Globus pallidus (tissue), 1 donor: Measurements from ENCODE around the gene POMP.
"Not testable (repeated sequence)": the region's sequence is repeated elsewhere in the genome, so short reads cannot be mapped to it uniquely, and the experiment has no call there.

ENCODE experiments used
- DNase-seq: peaks from one replicate; pipeline ENCODE4 v3.0.0-alpha.2; 2015; ENCODE audit warnings: low spot score

The POMP gene

DNA sequence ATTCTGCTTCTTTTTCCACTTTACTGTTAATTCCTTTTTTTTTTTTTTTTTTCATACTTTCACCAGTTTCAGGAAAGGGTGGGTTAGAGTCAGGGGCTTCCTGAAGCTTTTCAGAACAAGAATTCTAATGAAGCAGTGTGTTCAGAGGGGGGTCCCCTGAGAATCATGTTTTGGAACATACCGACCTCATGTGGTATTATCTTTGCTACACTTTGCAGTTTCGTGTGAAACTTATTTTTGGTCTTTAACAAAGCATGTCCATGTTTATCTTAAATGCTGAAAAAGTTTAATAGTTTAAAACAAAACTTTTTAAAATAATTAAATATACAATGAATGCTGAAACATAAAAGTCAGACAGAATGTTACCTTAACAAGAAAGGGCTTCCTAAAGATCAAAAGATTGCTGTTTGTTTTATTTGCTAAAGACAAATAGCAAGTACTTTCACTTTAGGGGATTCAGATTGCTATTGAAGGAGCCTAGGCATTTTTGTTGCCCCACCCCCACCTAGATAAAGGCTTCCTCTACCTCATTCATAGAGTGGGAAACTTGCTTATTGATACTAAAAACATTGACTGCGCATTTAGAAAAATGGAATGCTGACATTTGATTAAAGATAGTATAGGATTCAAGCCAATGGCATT, 21.1 kb upstream of the POMP start:
- DNase-seq: no peak

DNA sequence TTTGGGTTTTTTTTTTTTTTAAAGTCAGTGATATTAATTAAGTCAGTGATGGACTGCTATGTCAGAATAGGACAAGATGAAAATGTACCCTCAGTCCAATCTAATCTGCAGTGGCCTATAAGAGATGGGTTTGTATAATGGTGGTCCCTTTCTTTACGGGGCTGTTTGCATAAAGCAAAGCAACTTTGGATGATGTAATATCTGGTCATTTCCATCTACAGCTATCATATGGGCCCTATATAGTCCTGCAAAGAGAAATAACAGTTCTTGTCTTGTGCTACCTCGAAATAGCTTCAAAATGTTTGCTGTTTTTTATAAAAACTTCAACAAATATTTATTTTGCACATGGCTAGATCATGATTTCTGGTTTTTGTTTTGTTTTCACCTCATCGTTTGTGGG, 20.2 kb upstream of the POMP start:
- no peak for DNase-seq

DNA sequence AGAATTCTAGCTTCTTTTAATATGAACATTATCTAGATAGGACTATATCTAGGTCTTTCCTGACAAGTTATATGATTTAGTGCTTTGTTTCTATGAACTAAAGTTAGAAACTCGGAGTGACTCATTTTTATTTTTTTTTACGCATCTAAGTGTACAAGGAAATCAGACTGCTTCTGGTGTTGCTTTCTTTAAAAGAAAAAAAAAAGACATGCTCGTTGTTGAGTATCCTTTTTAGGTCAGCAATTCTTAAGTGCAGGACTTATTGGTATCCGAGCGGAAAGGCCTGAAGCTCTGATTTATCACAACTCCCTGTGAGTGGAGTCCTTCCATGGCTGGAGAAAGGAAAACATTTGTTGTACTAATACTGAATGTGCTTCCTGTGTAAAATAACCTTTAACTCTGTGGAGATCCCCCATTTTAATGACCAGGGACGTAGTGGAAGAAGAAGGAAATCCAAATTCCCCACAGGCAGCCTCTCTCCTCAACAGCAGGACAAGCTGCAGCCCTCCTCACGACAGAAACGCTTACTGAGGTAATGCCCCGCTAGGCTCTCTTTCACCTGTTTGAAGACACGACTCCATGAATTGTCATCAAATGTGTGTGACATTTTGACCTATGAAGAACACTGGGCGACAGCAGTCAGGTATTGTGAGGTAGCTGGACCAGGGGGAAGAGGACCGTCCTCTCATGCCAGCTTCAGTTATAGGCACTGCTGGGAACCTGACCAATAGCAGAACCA, 17.9 kb upstream of the POMP start:
- DNase-seq: no peak

DNA sequence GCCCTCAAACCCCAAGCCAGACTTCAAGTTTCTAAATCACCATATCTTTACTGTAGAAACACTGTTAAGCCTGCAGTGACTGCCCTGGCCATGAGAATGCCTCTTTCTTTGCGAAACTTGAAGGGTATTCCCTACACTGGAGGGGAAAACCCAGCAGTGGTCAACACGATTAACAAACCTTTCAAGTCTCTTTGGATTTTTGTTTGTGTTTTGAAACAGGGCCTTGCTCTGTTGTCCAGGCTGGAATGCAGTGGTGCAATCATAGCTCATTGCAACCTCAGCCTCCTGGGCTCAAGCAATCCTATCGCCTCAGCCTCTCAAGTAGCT, 17.4 kb upstream of the POMP start:
- DNase-seq: no peak

DNA sequence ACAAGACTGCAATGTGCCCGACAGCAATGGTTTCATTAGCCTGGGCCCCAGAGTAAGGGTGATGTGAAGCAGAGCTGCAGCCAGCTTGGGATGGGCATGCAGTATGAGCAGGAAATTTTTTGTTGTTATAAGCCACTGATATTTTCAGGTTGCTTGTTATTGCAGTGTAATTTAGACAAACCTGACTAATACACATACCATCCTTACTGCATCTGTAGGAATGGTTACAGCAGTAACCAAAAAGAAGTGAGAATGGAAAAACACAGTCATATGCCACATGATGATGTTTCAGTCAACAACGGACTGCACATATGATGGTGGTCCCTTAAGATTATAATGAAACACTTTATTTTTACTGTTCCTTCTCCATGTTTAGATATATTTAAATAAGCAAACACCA, 8.6 kb upstream of the POMP start:
- no peak for DNase-seq

DNA sequence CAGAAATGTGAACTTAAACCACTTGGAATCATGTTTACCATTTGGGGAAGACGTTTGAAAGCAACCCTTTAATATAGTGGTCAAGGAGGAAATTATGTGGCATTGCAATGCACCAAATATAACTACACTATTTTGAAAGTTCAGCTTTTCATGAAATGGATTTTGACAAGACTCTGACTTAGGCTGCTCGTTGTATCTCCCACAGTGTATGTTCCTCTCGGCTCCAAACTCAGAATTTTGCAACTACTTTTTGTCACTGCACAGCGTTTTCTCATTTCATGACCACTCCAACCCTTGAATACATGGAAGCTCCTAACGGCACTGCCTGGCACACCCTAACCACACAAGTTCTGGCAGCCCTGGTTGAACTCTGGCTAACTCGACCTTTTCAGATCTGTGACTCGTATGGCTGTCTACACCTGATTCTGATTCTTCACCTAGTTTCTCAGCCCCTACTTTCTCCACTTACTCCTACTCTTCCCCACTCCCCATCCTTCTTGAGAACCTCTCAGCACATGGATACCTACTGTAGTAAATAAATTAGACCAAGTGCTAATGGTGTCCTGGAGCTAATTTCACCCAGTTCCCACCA, 7.0 kb upstream of the POMP start:
- DNase-seq: no peak

DNA sequence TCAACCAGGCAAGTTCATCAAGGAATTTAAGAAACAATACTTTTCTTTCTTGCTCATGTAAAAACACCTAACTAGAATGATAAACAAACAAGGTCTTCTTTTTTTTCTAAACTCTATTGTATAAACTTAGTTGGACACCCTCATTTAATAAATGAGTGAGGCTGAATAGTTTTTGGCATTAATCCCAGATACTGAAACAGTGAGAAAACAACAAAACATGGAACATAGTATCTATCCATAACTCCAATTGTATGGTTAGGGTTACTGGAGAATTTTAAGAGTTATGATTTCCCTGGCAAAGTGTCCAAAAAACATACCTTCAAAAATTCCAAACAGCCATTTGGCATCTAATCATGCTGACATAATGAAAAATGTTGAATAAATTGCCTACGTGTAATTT, 5.8 kb upstream of the POMP start:
- no peak for DNase-seq

DNA sequence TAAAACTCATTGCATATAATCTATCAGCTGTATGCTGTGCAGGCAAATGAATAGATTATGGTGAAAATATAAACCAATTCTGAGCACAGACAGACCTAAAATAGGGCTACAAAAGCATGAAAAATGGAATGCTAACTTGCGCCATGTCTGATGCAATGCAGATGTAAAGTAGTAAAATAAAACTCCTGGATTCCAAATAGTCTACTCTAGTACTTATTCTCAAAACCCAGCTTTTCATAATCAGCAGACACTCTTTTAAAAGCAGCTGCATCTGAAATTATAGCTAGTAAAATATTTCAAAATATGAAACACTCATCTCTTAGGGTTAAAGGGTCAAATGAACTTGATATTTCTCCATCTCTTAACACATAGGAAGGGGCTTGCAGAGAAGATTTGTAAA, 4.7 kb upstream of the POMP start:
- no peak for DNase-seq

DNA sequence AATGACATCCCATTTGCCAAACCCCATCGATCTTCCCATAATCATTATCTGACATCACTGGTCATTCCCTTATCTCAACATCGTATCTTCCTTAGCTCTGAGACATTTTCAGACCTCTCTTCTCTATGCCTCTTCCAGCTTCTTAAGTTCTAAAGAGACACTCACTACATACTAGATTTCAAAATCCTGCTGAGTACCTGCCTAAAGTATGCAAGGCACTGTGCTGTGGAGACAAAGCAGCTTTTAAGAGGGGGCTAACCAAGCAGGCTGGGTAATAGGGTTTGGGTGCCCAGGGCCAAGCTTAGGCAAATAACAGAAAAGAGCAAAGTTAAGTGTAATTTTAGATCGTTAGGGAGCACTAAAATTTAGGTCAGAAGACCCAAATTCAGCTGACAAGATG, 3.4 kb upstream of the POMP start:
- DNase-seq: no peak

DNA sequence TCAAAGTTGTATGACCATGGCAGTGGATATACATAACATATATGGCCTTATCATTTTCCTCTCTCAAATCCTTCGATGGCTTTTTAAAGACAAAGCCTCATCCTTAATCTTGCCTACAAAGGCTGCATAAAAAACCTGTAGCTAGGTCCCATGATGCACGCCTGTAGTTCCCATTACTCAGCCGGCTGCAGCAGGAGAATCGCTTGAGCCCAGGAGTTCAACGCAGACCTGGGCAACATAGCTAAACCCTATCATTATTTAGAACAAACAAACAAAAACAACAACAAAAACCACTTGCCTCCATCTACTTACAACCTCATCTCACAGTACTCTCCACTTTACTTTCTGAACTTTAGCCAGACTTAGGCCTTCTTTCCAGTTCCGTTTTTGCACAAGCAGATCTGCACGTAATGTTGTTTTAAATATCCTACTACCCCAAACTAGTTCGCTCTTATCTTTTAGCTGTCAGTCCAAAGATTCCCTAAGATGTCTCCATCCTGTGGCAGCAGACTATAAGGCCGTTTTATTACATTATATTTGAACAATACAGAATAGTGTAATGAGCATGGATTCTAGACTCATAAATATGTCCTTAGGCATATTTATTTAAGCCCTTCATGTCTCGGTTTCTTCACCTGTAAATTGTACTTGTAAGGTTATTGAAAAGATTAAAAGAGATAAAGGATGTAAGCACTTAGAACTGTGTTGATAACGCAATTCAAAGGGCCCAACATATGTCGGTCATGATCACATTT, 969 bp upstream of the POMP start:
- DNase-seq: peak; percentile 35

DNA sequence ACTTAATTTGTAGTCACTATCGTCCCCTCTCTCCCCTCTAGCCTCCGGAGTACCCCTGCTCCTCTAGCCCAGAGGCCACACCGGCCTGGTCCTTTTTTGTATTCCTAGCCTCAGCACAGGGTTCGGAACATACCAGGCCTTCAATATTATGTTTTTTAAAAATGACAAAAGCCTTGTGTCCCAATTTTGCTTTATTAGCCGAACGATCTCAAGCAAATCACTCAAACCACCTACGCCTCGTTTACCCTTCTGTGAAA, 463 bp upstream of the POMP start:
- peak; percentile 10 for DNase-seq

DNA sequence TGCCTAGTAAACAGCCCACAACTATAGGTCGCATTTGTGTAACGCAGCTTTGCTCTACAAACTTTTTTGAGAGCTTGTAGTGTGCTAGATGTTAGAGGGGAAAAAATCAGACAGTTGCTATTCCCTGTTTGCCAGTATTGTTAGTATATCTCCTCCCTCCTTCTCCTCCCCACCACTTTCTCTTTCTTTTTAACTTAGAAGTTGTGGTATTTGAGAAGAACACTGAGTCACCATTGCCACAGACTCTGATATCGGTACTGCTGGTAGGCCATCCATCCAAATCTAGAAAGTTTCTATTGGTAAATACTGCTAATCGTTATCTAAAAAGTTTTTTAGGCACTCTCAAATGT, 666 bp downstream of the POMP start:
- no peak for DNase-seq

DNA sequence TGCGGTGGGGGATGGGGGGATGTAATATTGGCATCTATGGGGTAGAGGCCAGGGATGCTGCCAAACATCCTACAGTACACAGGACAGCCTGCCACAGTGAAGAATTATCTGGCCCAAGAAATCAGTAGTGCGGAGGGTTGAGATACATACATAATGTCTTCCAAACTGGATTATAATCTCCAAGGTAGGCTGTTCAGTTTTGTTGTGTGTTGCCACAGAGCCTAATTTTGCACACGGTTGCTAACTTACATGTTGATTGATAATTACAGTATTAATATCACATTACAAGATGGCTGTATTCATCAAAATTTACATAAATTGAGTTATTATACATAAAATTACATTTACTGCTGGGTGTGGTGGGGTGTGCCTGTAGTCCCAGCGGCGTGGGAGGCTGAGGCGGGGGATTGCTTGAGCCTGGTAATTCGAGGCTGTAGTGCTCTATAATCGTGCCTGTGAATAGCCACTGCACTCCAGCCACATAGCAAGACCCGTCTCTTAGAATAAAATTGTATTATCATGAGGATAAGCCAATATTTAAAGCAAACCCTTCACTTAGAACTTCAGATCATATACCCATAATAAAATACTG, 8.1 kb downstream of the POMP start:
- DNase-seq: no peak

DNA sequence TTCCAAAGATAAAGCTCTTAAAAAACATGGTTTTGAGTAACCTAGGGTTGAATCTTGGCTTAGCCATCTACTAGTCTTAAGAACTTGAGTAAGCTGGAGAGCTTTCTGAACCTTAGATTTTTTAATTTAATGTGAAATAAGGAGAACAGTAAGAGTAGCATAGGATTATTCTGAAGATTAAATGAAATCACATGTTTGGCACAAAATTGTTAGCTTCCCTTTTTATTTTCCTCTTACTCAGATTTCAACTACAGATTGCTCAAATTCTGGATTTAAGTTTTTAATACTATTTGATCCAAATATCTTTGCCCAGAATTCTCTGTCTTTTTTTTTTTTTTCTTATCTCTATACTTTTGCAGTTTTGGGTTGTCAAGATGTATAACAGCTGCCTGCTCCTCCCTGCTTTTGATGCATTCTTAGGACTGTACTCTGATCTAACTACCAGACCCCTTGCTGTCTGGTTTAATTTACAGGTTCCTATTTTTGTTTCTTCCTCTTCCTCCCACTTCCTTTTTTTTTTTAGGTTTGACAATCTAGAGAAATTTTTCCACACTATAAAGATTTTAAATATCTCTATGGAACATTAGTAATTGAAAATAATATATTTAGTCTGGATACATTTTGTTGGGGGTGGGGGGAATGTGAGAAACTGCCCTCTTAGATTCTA, 12.3 kb downstream of the POMP start:
- no peak for DNase-seq

DNA sequence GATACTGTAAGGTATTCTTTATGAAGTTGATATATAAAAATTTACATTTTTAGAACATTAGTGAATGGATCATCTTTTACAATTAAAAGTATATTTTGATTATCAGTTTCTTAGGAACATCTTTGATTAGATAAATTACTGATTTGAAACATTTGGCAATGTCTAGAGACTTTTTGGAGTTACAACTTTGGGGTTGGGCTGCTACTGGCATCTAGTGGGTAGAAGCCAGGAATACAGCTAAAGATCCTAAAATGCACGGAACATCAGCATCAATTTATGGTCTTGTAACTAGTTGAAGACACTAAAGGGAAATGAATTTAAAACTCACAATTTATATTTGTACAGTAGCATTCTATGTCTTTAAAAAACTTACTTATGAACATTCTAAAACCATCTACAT, 19.9 kb downstream of the POMP start:
- no peak for DNase-seq

DNA sequence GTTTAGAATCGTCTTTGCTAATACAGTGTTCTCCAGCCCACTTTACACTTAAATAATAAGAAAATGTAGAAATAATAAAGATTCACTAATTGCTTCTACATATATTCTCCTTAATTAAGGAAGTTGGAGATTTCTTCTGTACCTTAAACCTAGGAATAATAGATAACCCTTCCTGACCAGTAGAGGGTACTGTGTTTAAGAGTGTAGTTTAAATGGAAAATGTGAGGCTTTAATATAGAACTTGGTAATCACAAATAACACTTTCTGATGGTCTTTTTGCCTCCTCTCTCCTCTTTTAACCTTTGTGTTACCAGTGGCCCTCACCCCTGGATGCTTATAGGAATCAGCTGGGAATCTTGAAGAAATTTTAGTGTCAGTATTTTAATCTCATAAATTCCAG, 20.7 kb downstream of the POMP start:
- no peak for DNase-seq

DNA sequence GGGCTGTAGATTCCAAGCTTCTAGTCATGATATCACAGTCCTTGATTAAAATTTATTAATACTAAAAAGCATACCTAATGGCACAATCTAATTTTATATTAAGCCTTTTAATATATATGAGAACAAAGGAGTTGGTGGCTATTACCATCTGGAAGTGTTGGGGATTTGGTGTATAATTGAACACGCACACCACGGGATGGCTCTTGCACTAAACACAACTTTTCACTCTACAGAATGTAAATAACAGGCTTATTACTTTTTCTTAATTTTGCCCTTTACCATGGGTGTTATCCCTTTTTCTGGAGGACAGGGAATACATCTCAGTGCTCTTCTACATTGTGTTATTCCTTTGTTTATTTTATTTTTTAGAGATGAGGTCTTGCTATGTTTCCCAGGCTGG, 21.6 kb downstream of the POMP start:
- no peak for DNase-seq

DNA sequence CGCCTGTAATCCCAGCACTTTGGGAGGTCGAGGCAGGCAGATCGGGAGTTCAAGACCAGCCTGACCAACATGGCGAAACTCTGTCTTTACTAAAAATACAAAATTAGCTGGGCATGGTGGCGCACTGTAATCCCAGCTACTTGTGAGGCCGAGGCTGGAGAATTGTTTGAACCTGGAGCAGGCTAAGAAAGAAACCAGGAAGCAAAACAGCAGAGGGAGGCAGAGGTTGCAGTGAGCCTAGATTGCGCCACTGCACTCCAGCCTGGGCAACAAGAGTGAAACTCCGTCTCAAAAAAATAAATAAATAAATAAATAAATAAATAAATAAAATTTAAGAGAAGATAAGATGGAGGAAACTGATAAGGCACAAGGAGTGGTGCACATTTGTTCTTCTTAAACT, 24.2 kb downstream of the POMP start:
- not testable (repeated sequence) for DNase-seq

DNA sequence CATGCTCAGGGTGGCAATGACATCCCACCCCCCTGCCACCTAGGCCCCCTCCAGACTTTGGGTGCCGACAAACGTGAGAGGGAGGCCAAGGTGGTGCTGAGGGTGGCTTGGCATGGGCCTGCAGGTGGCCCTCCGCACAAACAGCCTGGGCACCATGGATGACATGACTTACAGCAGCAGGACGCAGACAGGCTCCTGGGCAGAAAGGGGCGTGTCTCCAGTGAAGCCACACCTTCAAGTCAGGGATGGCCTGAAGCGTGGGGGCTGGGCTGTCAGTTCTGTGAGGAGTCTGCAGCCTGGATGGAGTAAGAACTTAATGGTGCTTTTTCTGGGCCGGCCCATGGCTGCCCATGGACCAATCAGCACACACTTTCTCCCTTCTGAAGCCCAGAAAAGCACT, 25.3 kb downstream of the POMP start:
- DNase-seq: no peak

DNA sequence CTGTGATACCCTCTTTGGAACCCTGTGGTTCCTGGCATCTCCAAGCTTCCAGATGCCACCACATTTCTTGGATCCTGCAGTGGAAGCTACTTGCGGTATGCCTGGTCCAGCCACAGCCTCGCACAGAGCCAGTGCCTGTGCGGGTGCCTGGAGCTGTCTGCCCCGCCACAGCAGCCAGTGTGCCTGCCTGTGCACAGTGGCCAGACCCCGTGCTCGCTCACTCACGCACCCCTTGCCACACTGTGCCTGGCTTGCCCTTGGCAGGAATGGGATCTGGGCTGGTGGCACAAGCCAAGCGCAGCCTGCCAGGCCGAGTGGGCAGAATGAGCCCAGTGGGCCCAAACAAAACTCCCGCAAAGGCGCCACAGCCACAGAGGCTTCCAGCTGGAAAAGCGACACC, 26.2 kb downstream of the POMP start:
- DNase-seq: no peak

DNA sequence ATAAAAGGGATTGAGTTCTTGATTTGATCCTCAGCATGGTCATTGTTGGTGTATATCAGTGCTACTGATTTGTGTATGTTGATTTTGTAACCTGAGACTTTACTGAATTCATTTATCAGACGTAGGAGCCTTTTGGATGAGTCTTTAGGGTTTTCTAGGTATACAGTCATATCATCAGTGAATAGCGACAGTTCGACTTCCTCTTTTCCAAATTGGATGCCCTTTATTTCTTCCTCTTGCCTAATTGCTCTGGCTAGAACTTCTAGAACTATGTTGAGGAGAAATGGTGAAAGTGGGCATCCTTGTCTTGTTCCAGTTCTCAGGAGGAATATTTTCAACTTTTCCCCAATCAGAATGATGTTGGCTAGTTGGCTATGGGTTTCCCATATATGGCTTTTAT, 27.0 kb downstream of the POMP start:
- no peak for DNase-seq

DNA sequence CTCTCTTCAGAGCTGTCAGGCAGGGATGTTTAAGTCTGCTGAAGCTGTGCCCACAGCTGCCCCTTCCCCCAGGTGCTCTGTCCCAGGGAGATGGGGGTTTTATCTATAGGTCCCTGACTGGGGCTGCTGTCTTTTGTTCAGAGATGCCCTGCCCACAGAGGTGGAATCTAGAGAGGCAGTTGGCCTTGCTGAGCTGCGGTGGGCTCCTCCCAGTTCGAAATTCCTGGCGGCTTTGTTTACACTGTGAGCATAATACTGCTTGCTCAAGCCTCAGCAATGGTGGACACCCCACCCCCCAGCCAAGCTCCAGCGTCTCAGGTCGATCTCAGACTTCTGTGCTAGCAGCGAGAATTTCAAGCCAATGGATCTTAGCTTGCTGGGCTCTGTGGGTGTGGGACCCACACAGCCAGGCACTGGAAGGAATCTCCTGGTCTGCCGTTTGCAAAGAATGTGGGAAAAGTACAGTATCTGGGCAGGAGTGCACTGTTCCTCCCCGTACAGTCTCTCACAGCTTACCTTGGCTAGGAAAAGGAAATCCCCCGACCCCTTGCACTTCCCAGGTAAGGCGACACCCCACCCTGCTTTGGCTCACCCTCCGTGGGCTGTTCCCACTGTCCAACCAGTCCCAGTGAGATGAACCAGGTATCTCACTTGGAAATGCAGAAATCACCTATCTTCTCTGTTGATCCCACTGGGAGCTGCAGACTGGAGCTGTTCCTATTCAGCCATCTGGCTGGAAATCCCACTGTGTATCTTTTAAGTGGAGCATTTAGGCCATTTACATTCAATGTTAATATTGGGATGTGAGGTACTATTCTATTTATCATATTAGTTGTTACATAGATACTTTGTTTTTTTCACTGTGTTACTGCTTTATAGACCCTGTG, 34.9 kb downstream of the POMP start:
- DNase-seq: not testable (repeated sequence)
